ENCODE data around the gene CLK3.
"Not testable (repeated sequence)": the region's sequence is repeated elsewhere in the genome, so short reads cannot be mapped to it uniquely, and the experiment has no call there.

CLK3 gene

GRCh38 chr15:74628199-74628598, 12.6 kb downstream of the CLK3 start:
- Histone ChIP-seq H3K4me3 (ENCODE audit: low read depth, low read length) (no peak overlapping the region), H3K27me3 (replicated peaks) (no peaks in the 10 kb centered on the region), H3K36me3 (replicated peaks) (peaks cover 91% of the 10 kb centered on the region), H3K27ac (no peak overlapping the region)
- TF ChIP-seq, protein P1, sequence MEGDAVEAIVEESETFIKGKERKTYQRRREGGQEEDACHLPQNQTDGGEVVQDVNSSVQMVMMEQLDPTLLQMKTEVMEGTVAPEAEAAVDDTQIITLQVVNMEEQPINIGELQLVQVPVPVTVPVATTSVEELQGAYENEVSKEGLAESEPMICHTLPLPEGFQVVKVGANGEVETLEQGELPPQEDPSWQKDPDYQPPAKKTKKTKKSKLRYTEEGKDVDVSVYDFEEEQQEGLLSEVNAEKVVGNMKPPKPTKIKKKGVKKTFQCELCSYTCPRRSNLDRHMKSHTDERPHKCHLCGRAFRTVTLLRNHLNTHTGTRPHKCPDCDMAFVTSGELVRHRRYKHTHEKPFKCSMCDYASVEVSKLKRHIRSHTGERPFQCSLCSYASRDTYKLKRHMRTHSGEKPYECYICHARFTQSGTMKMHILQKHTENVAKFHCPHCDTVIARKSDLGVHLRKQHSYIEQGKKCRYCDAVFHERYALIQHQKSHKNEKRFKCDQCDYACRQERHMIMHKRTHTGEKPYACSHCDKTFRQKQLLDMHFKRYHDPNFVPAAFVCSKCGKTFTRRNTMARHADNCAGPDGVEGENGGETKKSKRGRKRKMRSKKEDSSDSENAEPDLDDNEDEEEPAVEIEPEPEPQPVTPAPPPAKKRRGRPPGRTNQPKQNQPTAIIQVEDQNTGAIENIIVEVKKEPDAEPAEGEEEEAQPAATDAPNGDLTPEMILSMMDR (IDR thresholded peaks at IDR 0.05; ENCODE audit: low read depth, low read length, missing control alignments), result no peak
- in situ Hi-C loops (cut with HindIII; ENCODE audit: low pct_ligation_motif_present, low sequenced_read_pairs), result no loop called here
- DNase-seq, result no peak

- no peak overlapping the region for H3K27ac ChIP-seq
- in situ Hi-C loops (cut with HindIII; ENCODE audit: low pct_ligation_motif_present, low sequenced_read_pairs), result no loop called here
- H3K27me3 ChIP-seq (replicated peaks), result no peaks in the 10 kb centered on the region
- no peak overlapping the region for H3K4me3 ChIP-seq (ENCODE audit: low read depth, low read length)
- DNase-seq, result no peak
- H3K36me3 ChIP-seq (replicated peaks), result peaks cover 86% of the 10 kb centered on the region
- TF ChIP-seq, protein P1 (IDR thresholded peaks at IDR 0.05; ENCODE audit: low read depth, low read length, missing control alignments), result no peak
These were observed 13.3 kb downstream of the CLK3 start for GRCh38 chr15:74628949-74629348.

DNA sequence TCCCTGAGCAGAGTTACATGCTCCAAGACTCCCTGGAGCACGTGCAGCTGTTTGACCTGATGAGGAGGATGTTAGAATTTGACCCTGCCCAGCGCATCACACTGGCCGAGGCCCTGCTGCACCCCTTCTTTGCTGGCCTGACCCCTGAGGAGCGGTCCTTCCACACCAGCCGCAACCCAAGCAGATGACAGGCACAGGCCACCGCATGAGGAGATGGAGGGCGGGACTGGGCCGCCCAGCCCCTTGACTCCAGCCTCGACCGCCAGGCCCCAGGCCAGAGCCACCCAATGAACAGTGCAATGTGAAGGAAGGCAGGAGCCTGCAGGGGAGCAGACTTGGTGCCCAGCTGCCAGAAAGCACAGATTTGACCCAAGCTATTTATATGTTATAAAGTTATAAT, 14.1 kb downstream of the CLK3 start:
- in situ Hi-C loops (cut with HindIII; ENCODE audit: low pct_ligation_motif_present, low sequenced_read_pairs), result loop anchor here (5.0 kb wide), 1 partner anchor 138 kb away; no protein-coding TSS in a partner anchor

DNA sequence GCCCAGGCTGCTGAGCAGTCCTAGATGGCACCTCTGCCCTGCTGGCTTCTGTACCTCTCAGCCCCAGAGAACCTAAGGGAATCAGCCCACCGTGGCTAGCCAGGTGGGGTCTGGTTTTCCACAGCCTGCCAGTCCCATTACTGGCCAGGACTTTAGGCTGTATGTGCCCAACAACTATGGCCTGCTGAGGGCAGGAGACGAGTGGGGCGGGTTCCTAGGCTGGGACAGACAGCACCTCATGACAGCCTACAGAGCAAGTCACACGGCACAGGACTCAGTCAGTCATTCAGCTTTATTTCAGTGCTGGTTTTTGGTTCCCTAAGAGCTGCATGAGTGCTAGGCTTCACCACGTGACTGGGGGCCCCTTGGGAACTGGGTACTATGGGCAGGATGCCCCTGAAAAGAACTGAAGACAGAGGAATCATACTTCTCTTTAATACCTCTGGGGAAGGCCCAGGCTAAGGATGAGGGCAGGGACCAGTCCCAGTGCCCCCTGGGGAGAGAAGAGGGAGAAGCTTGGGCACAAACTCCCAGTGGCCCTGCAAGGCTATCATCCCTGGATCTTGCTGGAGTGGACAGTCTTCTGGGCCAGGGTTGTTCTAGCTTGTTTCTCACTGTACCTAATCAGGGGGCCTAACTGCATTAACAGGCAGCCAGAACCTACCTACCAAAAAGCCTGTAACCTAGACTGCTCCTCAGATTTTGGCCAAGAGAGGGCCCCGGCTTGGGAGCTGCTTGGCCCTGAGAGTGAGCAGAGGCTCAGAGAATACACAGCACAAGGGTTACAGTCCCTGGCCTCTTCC, 14.8 kb downstream of the CLK3 start:
- Histone ChIP-seq H3K4me3 (ENCODE audit: low read depth, low read length) (no peak overlapping the region), H3K27me3 (replicated peaks) (no peaks in the 10 kb centered on the region), H3K27ac (no peak overlapping the region), H3K36me3 (replicated peaks) (peaks cover 81% of the 10 kb centered on the region)
- in situ Hi-C loops (cut with HindIII; ENCODE audit: low pct_ligation_motif_present, low sequenced_read_pairs), result loop anchor here (5.0 kb wide), 1 partner anchor 137 kb away; no protein-coding TSS in a partner anchor
- TF ChIP-seq, protein P1 (IDR thresholded peaks at IDR 0.05; ENCODE audit: low read depth, low read length, missing control alignments), result peak; percentile 49
- no peak for DNase-seq

More for the DNA sequence above, 14.1 kb downstream of the CLK3 start:
- H3K27me3 ChIP-seq (replicated peaks); H3K27ac ChIP-seq; DNase-seq; H3K4me3 ChIP-seq (ENCODE audit: low read depth, low read length): not testable (repeated sequence)
- H3K36me3 ChIP-seq (replicated peaks), result peaks cover 84% of the 10 kb centered on the region

DNA sequence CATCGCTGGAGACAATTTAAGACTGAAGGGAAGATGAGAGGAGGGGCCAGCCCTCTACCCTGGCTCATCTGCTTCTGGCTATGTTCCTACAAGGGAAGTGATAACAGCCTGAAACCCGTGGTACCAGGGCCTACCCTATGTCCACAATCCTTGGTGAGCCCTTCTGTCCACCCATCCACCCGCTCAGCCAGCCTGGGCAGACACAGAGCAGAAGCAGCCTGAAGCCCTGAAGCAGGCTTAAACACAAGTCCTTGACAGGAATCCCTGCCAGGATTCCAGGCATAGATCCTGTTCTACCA, 15.4 kb downstream of the CLK3 start:
- Histone ChIP-seq H3K27me3 (replicated peaks) (no peaks in the 10 kb centered on the region), H3K27ac (no peak overlapping the region), H3K4me3 (ENCODE audit: low read depth, low read length) (no peak overlapping the region), H3K36me3 (replicated peaks) (peaks cover 76% of the 10 kb centered on the region)
- no peak for DNase-seq
- in situ Hi-C loops (cut with HindIII; ENCODE audit: low pct_ligation_motif_present, low sequenced_read_pairs), result loop anchor here (5.0 kb wide), 1 partner anchor 136 kb away; no protein-coding TSS in a partner anchor
- TF ChIP-seq, protein P1 (IDR thresholded peaks at IDR 0.05; ENCODE audit: low read depth, low read length, missing control alignments), result no peak

DNA sequence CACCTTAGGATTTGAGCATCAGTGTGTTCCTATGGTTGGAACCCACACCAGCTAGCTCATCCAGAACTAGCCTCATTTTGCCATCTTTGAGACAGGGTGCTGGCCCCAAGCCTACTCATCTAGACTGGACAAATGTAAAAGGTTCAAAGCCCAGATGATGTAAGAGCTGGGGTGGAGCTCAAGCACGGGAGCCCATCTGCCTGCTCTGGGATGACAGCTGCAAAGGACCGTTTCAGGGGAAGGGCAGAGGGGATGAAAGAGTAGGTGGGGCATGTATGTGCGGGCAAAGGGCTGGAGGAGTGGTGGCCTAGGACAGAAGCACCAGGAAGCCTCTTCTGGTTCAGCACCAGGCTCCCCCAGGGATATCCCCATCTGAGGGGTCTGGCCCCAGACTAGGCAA, 15.8 kb downstream of the CLK3 start:
- no peak for DNase-seq
- Histone ChIP-seq H3K4me3 (ENCODE audit: low read depth, low read length) (no peak overlapping the region), H3K36me3 (replicated peaks) (peaks cover 72% of the 10 kb centered on the region), H3K27ac (no peak overlapping the region), H3K27me3 (replicated peaks) (no peaks in the 10 kb centered on the region)
- TF ChIP-seq, protein P1 (IDR thresholded peaks at IDR 0.05; ENCODE audit: low read depth, low read length, missing control alignments), result no peak
- in situ Hi-C loops (cut with HindIII; ENCODE audit: low pct_ligation_motif_present, low sequenced_read_pairs), result loop anchor here (5.0 kb wide), 1 partner anchor 136 kb away; no protein-coding TSS in a partner anchor
